IPS-18a (cell line): ENCODE measurements around the gene BCAS3.

Source experiments
- H3K27ac ChIP-seq: one replicate; pipeline ENCODE4 v1.5.1; 2013; ENCODE audit warnings: low read length
- H3K27me3 ChIP-seq: one replicate; pipeline ENCODE4 v1.6.1; 2013; ENCODE audit warnings: mild to moderate bottlenecking, low read length; ENCODE audit not compliant: control insufficient read depth, insufficient read depth
- H3K36me3 ChIP-seq: one replicate; pipeline ENCODE4 v1.6.1; 2013; ENCODE audit warnings: low read depth, low read length; ENCODE audit not compliant: control insufficient read depth
- H3K4me1 ChIP-seq: one replicate; pipeline ENCODE4 v1.6.1; 2013; ENCODE audit warnings: low read depth, low read length; ENCODE audit not compliant: control insufficient read depth
- H3K4me3 ChIP-seq: one replicate; pipeline ENCODE4 v1.5.1; 2013; ENCODE audit warnings: low read length
- H3K9ac ChIP-seq: one replicate; pipeline ENCODE4 v1.6.1; 2013; ENCODE audit warnings: mild to moderate bottlenecking, low read length, moderate library complexity
- H3K9me3 ChIP-seq: one replicate; pipeline ENCODE4 v1.6.1; 2013; ENCODE audit warnings: low read depth, low read length; ENCODE audit not compliant: control insufficient read depth

The BCAS3 gene

GRCh38 chr17:61280851-61281250 lies 603.2 kb downstream of the BCAS3 start:
- Histone ChIP-seq H3K4me3 (no peak overlapping the region), H3K9ac (no peak overlapping the region), H3K9me3 (no peaks in the 10 kb centered on the region), H3K36me3 (no peaks in the 10 kb centered on the region), H3K27me3 (no peaks in the 10 kb centered on the region), H3K4me1 (peaks cover 12% of the 10 kb centered on the region), H3K27ac (no peak overlapping the region)

GRCh38 chr17:61282377-61282776 lies 604.7 kb downstream of the BCAS3 start:
- H3K27ac ChIP-seq, result no peak overlapping the region
- peaks cover 18% of the 10 kb centered on the region for H3K4me1 ChIP-seq
- no peaks in the 10 kb centered on the region for H3K36me3 ChIP-seq
- H3K9me3 ChIP-seq, result no peaks in the 10 kb centered on the region
- H3K9ac ChIP-seq, result no peak overlapping the region
- H3K4me3 ChIP-seq, result no peak overlapping the region
- H3K27me3 ChIP-seq, result no peaks in the 10 kb centered on the region

GRCh38 chr17:61283043-61283442 lies 605.4 kb downstream of the BCAS3 start:
- Histone ChIP-seq H3K9ac (no peak overlapping the region), H3K27ac (no peak overlapping the region), H3K27me3 (no peaks in the 10 kb centered on the region), H3K36me3 (no peaks in the 10 kb centered on the region), H3K9me3 (no peaks in the 10 kb centered on the region), H3K4me3 (no peak overlapping the region), H3K4me1 (peaks cover 18% of the 10 kb centered on the region)

GRCh38 chr17:61284174-61284573 lies 606.5 kb downstream of the BCAS3 start:
- peaks cover 18% of the 10 kb centered on the region for H3K4me1 ChIP-seq
- no peak overlapping the region for H3K27ac ChIP-seq
- no peak overlapping the region for H3K9ac ChIP-seq

GRCh38 chr17:61284746-61285145 lies 607.1 kb downstream of the BCAS3 start:
- Histone ChIP-seq H3K4me1 (peaks cover 18% of the 10 kb centered on the region), H3K9me3 (no peaks in the 10 kb centered on the region), H3K36me3 (no peaks in the 10 kb centered on the region), H3K4me3 (no peak overlapping the region), H3K27ac (no peak overlapping the region), H3K27me3 (peaks cover 4% of the 10 kb centered on the region), H3K9ac (no peak overlapping the region)

More at GRCh38 chr17:61284174-61284573, 606.5 kb downstream of the BCAS3 start:
- Histone ChIP-seq H3K4me3 (no peak overlapping the region), H3K9me3 (no peaks in the 10 kb centered on the region), H3K36me3 (no peaks in the 10 kb centered on the region), H3K27me3 (peaks cover 4% of the 10 kb centered on the region)

- Histone ChIP-seq H3K4me1 (peaks cover 18% of the 10 kb centered on the region), H3K4me3 (no peak overlapping the region), H3K36me3 (no peaks in the 10 kb centered on the region), H3K27me3 (peaks cover 4% of the 10 kb centered on the region), H3K27ac (no peak overlapping the region), H3K9me3 (no peaks in the 10 kb centered on the region), H3K9ac (no peak overlapping the region)
Measured at GRCh38 chr17:61285526-61286320, 608.1 kb downstream of the BCAS3 start.

- H3K9ac ChIP-seq, result no peak overlapping the region
- H3K9me3 ChIP-seq, result no peaks in the 10 kb centered on the region
- no peak overlapping the region for H3K4me3 ChIP-seq
- H3K4me1 ChIP-seq, result peaks cover 18% of the 10 kb centered on the region
- H3K27me3 ChIP-seq, result peaks cover 4% of the 10 kb centered on the region
- H3K27ac ChIP-seq, result no peak overlapping the region
- no peaks in the 10 kb centered on the region for H3K36me3 ChIP-seq
Measured at GRCh38 chr17:61286449-61286848, 608.8 kb downstream of the BCAS3 start.

- Histone ChIP-seq H3K36me3 (no peaks in the 10 kb centered on the region), H3K9ac (no peak overlapping the region)
Measured at GRCh38 chr17:61289408-61290385, 612.0 kb downstream of the BCAS3 start.

GRCh38 chr17:61291451-61292285 lies 614.0 kb downstream of the BCAS3 start:
- no peaks in the 10 kb centered on the region for H3K9me3 ChIP-seq
- peaks cover 4% of the 10 kb centered on the region for H3K4me1 ChIP-seq
- peaks cover 4% of the 10 kb centered on the region for H3K27me3 ChIP-seq
- H3K9ac ChIP-seq, result no peak overlapping the region
- H3K4me3 ChIP-seq, result no peak overlapping the region
- H3K27ac ChIP-seq, result no peak overlapping the region
- H3K36me3 ChIP-seq, result no peaks in the 10 kb centered on the region

More at GRCh38 chr17:61289408-61290385, 612.0 kb downstream of the BCAS3 start:
- Histone ChIP-seq H3K4me3 (no peak overlapping the region), H3K27ac (no peak overlapping the region), H3K4me1 (peaks cover 22% of the 10 kb centered on the region), H3K27me3 (peaks cover 4% of the 10 kb centered on the region), H3K9me3 (no peaks in the 10 kb centered on the region)

- no peaks in the 10 kb centered on the region for H3K9me3 ChIP-seq
- no peak overlapping the region for H3K9ac ChIP-seq
- H3K27ac ChIP-seq, result no peak overlapping the region
- H3K4me3 ChIP-seq, result no peak overlapping the region
- no peaks in the 10 kb centered on the region for H3K27me3 ChIP-seq
- H3K36me3 ChIP-seq, result no peaks in the 10 kb centered on the region
- peaks cover 4% of the 10 kb centered on the region for H3K4me1 ChIP-seq
Measured at GRCh38 chr17:61294286-61294685, 616.6 kb downstream of the BCAS3 start.

GRCh38 chr17:61294777-61295176 lies 617.1 kb downstream of the BCAS3 start:
- no peak overlapping the region for H3K9ac ChIP-seq
- H3K27me3 ChIP-seq, result no peaks in the 10 kb centered on the region
- no peak overlapping the region for H3K27ac ChIP-seq
- peaks cover 4% of the 10 kb centered on the region for H3K4me1 ChIP-seq
- H3K4me3 ChIP-seq, result no peak overlapping the region
- H3K36me3 ChIP-seq, result no peaks in the 10 kb centered on the region
- H3K9me3 ChIP-seq, result no peaks in the 10 kb centered on the region
